ENCODE results near the gene EBF4.

DNA sequence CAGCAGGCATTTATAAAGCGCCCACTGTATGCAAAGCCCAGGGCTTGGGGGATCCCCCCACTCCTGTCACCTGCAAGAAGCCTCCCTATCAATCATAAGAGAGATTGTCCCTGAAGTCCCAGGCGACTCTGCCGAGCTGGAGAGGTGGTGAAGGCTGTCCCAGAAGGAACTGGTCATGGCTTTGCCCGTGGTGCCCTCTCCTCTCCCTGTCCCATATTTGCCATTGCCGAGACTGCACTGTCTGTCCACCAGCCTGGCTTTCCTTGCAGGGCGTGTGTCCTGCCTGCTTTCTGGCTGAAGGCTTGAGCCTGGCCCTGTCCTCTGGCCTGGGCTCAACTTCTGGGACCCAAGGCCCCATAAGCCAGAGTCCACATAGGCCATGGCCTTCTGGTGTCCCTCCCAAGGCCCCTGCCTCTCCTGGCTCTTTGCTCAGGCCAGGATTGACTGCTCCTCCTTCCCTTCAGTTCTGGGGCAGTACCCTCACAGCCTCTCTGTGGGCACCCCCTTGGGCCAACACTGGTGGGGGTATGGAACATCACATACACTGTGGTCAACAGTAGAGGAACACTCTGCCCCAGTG, 61.0 kb downstream of the EBF4 start:
- TF ChIP-seq PKNOX1 (IDR thresholded peaks at IDR 0.05): no peak
- no peak for TF ChIP-seq SP1 (IDR thresholded peaks at IDR 0.05)
- TF ChIP-seq LEF1 (IDR thresholded peaks at IDR 0.05; ENCODE audit: borderline replicate concordance): no peak
- TF ChIP-seq SUZ12 (IDR thresholded peaks at IDR 0.05): no peak
- no peak for TF ChIP-seq BHLHE40 (IDR thresholded peaks at IDR 0.05; ENCODE audit: borderline replicate concordance)
- TF ChIP-seq ELF4 (IDR thresholded peaks at IDR 0.05): no peak
- no peak for TF ChIP-seq NFRKB (IDR thresholded peaks at IDR 0.05)
- no peak for TF ChIP-seq FOXK2 (IDR thresholded peaks at IDR 0.05)
- no peak for TF ChIP-seq CTBP1 (IDR thresholded peaks at IDR 0.05; ENCODE audit: borderline replicate concordance)
- TF ChIP-seq FOXA1 (IDR thresholded peaks at IDR 0.05): no peak
- TF ChIP-seq FOXM1 (IDR thresholded peaks at IDR 0.05; ENCODE audit: borderline replicate concordance): no peak

Data from HEK293T (cell line).